Activated gamma-delta T cell (primary cell): Measurements from ENCODE around the gene MAP3K10.

Experiments
- DNase-seq: peaks from one replicate; lab custom pipeline; 2025; lab: John Stamatoyannopoulos, UW

MAP3K10 gene

GRCh38 chr19:40174092-40174491, 17.1 kb upstream of the MAP3K10 start:
- DNase-seq = no peak

DNA sequence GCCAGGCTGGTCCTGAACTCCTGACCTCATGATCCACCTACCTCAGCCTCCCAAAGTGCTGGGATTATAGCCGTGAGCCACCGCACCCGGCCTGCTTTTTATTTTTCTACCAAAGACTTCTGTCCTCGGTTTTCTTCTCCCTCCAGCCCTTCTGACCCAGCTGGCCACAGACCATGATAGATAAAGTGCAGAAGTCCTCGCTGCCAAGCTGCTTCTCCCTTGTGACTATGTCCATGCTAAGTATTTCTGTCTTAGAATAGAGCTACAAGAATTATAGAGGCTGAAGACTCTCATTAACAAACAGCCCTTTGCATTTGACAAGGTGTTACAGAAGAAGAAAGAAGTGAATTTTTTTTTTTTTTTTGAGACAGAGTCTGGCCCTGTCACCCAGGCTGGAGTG, 15.4 kb upstream of the MAP3K10 start:
- no peak for DNase-seq

GRCh38 chr19:40177286-40178070, 13.7 kb upstream of the MAP3K10 start:
- DNase-seq = no peak

- DNase-seq = no peak
Measured at GRCh38 chr19:40178756-40179155, 12.5 kb upstream of the MAP3K10 start.

DNA sequence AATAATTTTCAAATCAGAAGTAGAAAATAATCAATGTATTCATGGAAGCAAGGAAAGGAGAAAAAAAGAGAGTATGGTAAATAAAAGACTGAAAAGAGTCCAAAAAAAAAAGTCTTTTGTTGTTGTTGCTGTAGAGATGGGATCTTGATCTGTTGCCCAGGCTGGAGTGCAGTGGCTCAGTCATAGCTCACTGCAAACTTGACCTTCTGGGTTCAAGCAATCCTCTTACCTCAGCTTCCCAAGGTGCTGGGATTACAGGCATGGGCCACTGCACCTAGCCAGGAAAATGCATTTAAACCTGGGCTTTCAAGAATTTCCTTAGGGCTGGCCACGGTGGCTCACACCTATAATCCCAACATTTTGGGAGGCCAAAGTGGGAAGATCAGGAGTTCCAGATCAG, 7.0 kb upstream of the MAP3K10 start:
- no peak for DNase-seq

- DNase-seq = no peak
Measured at GRCh38 chr19:40191836-40192646, 815 bp downstream of the MAP3K10 start.

GRCh38 chr19:40192758-40193586, 1.7 kb downstream of the MAP3K10 start:
- no peak for DNase-seq

GRCh38 chr19:40193587-40193849, 2.3 kb downstream of the MAP3K10 start:
- no peak for DNase-seq

DNA sequence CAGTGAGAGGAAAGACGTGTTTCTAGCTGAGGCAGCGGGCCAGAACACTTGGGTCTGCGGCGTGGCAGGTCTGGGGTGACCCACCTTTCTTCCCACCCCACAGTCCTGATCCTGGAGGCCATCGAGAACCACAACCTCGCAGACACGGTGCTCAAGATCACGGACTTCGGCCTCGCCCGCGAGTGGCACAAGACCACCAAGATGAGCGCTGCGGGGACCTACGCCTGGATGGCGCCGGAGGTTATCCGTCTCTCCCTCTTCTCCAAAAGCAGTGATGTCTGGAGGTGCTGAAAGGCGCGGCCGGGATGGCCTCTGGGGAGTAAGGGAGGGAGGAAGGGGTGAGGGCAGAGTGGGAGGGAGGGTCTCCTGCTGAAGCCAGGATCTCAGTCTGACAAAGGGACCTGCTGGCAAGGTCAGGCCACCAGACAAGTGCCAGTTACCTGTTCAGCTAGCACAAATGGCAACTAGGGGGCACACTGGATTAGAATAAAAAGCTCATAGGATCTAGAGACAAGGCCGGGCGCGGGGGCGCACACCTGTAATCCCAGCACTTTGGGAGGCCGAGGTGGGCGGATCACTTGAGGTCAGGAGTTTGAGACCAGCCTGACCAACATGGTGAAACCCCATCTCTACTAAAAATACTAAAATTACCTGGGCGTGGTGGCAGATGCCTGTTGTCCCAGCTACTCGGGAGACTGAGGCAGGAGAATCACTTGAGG, 7.2 kb downstream of the MAP3K10 start:
- DNase-seq = no peak

DNA sequence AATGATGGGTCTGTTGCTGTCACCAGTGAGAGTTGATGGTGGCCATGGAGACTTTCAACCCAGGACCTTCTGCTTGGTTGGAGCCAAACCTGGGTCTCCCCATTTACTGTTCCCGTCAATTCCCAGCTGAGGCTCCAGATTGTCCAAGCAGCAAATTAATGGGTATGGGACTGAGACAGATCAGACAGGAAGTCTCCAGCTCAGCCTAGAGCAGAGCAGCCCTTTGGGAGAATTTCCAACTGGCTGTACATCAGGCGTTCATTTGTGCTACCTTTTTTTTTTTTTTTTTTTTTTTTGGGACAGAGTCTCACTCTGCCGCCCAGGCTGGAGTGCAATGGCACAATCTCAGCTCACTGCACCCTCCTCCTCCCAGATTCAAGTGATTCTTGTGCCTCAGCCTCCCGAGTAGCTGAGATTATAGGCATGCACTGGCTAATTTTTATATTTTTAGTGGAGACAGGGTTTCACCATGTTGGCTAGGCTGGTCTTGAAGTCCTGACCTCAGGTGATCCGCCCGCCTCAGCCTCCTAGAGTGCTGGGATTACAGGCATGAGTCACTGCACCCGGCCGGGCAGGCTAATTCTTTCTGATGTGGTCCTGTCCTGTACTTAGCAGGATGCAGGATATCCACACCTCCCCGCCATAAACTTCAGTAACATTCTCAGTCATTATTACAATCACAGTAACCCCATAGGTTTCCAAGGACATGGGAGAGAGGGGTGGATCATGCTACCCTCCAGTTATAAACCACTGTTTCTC, 9.3 kb downstream of the MAP3K10 start:
- DNase-seq = no peak

- DNase-seq = no peak
Measured at GRCh38 chr19:40204381-40204780, 13.2 kb downstream of the MAP3K10 start.

- DNase-seq = no peak
Measured at GRCh38 chr19:40205760-40206159, 14.5 kb downstream of the MAP3K10 start.

DNA sequence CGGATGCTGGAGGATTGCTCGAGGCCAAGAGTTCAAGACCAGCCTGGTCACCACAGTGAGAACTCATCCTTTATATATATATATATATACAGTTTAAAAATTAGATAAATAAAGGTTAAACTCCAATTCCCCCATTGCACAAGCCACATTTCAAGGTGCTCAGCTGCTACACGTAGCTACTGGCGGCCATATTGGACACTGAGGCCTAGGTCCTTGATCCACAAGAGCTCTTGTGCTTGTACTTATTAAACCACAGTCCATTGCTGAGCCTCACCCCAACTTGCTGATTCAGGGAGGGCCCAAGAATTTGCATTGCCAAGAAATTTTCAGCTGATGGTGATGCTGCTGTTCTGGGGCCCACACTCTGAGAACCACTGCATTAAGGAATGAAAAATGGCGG, 17.4 kb downstream of the MAP3K10 start:
- DNase-seq = no peak

- no peak for DNase-seq
Measured at GRCh38 chr19:40210889-40211288, 19.7 kb downstream of the MAP3K10 start.

- no peak for DNase-seq
Measured at GRCh38 chr19:40213251-40213829, 22.1 kb downstream of the MAP3K10 start.

DNA sequence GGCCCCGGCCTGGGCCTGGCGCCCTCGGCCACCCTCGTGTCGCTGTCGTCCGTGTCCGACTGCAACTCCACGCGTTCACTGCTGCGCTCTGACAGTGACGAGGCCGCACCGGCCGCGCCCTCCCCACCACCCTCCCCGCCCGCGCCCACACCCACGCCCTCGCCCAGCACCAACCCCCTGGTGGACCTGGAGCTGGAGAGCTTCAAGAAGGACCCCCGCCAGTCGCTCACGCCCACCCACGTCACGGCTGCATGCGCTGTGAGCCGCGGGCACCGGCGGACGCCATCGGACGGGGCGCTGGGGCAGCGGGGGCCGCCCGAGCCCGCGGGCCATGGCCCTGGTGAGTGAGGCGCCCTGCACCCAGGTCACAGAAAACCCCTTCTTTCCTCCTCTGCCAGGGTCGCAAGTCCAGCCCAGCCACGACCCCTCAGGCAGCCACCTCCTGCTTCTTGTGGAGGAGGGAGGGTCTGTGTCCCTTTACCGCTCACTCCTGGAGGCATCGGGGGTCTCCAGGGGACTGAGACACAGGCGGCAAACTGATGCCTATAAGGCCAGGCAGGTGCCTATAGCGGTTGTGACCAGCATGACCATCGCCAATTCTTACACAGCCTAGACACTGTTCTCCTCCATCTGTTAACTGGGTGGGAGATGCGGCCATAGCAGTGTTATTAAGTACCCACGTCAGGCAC, 22.8 kb downstream of the MAP3K10 start:
- no peak for DNase-seq

GRCh38 chr19:40214936-40215335, 23.7 kb downstream of the MAP3K10 start:
- DNase-seq = no peak

DNA sequence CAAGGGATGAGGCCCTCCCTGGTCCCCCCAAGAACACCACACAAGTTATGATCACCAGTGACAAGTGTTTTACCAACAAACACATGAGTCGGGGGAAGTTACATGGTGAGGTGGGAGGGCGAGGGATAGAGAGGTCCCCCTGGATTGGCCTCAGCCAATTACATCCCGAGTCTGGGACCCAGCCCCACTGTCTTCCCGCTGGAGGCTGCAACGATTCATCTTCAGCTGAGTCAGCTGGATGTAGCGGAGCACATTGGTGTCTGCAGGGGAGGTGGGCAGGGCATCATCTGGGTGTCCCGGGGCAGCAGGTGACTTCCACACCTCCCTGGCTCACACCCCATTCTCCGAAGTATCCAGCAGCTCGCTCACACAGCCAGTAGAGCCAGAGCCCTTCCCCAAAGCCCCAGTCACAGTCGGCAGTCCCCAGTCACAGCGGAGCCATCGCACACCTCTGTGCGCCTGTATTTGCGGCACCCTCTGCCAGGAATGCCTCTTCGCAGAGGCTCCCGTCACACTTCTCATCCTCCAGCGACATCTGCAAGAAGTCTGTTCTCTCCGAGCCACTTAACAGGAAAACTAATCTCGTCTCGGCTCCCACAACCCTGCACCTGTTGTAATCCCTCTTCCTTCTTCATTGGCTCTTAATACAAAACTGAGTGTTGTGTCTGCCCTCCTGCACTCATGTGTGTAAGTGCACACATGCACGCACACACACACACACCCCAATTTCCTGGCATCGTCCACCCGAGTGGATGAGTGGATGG, 25.0 kb downstream of the MAP3K10 start:
- no peak for DNase-seq

- no peak for DNase-seq
Measured at GRCh38 chr19:40216777-40217026, 25.5 kb downstream of the MAP3K10 start.
